ENCODE results near the gene AKR1C3. TPM values are rescaled to one million over a fixed set of nuclear protein-coding genes. Genes with fewer than 3 reads are reported as not detected.
"Not testable (repeated sequence)": the region's sequence is repeated elsewhere in the genome, so short reads cannot be mapped to it uniquely, and the experiment has no call there.

AKR1C3 gene
- total RNA-seq, 1 experiment from 2014 or later = 22.0 TPM

DNA sequence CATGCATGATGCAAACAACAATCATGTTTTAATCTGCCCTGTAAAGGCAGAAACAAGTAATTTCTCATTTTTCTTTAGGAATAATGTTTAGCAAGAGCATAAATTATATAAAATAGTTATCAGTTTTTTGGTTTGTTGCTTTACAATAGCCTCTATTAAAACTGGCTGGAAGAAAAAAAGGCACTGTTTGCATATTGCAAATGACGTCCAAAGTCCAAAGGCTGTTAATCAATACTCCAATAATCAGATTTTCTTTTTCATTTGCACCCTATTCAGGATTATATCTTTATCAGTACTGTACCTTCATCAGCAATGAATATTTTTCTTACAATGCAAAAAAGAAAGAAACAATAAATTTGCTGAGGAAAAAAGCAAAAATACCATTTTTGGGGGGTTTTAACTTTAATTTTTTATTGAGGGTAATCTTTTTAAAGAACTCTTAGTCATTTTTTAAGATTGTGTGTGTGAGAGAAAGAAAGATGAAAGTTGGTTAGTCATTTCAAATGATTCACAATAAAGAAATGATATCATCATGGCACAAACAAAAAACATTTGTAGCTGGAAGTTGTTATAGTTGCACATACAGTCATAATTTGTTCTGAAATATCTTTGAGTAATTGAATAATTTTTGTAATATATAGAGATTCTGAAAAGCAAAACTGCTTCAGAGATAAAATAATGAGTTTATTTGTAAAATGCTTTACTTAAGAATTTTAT lies 46.1 kb upstream of the AKR1C3 start:
- intact Hi-C loops (cut with micrococcal nuclease) = no loop called here
- DNase-seq (ENCODE audit: unreplicated experiment) = no peak
- TF ChIP-seq, protein P1, sequence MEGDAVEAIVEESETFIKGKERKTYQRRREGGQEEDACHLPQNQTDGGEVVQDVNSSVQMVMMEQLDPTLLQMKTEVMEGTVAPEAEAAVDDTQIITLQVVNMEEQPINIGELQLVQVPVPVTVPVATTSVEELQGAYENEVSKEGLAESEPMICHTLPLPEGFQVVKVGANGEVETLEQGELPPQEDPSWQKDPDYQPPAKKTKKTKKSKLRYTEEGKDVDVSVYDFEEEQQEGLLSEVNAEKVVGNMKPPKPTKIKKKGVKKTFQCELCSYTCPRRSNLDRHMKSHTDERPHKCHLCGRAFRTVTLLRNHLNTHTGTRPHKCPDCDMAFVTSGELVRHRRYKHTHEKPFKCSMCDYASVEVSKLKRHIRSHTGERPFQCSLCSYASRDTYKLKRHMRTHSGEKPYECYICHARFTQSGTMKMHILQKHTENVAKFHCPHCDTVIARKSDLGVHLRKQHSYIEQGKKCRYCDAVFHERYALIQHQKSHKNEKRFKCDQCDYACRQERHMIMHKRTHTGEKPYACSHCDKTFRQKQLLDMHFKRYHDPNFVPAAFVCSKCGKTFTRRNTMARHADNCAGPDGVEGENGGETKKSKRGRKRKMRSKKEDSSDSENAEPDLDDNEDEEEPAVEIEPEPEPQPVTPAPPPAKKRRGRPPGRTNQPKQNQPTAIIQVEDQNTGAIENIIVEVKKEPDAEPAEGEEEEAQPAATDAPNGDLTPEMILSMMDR (IDR thresholded peaks at IDR 0.05; ENCODE audit: unreplicated experiment) = no peak
- ChIA-PET POLR2A (interaction anchor here (0.6 to 1.5 kb wide), 8 partner anchors 8 to 123 kb away, joined by 3 read pairs; partner anchors contain the start of gene AKR1C2), CTCF (interaction anchor here (0.6 to 1.6 kb wide), 7 partner anchors 13 to 494 kb away, joined by 3 to 4 read pairs (median 3); no protein-coding TSS in a partner anchor)
- BruUV-seq (replicated peaks) = no TSS peak
- Mint-ChIP-seq H3K27ac (ENCODE audit: low read depth, unreplicated experiment) (no peak overlapping the region), H3K36me3 (ENCODE audit: insufficient read depth, unreplicated experiment) (no peaks in the 10 kb centered on the region), H3K4me3 (ENCODE audit: unreplicated experiment) (no peak overlapping the region), H3K4me1 (ENCODE audit: insufficient read depth, unreplicated experiment) (peaks cover 18% of the 10 kb centered on the region), H3K9me3 (ENCODE audit: unreplicated experiment) (no peaks in the 10 kb centered on the region), H3K27me3 (ENCODE audit: insufficient read depth, unreplicated experiment) (no peaks in the 10 kb centered on the region)

DNA sequence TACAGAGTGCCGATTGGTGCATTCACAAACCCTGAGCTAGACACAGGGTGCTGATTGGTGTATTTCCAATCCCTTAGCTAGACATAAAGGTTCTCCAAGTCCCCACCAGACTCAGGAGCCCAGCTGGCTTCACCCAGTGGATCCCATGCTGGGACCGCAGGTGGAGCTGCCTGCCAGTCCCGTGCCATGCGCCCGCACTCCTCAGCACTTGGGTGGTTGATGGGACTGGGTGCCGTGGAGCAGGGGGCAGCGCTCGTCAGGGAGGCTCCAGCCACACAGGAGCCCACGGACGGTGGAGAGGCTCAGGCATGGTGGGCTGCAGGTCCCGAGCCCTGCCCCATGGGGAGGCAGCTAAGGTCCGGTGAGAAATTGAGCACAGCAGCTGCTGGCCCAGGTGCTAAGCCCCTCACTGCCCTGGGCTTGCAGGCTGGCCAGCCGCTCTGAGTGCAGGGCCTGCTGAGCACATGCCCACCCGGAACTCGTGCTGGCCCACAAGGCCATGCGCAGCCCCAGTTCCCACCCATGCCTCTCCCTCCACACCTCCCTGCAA lies 41.2 kb upstream of the AKR1C3 start:
- H3K27me3 Mint-ChIP-seq (ENCODE audit: insufficient read depth, unreplicated experiment); BruUV-seq (replicated peaks); H3K36me3 Mint-ChIP-seq (ENCODE audit: insufficient read depth, unreplicated experiment); H3K27ac Mint-ChIP-seq (ENCODE audit: low read depth, unreplicated experiment); H3K4me1 Mint-ChIP-seq (ENCODE audit: insufficient read depth, unreplicated experiment); H3K9me3 Mint-ChIP-seq (ENCODE audit: unreplicated experiment); DNase-seq (ENCODE audit: unreplicated experiment); intact Hi-C loops (cut with micrococcal nuclease); H3K4me3 Mint-ChIP-seq (ENCODE audit: unreplicated experiment): not testable (repeated sequence)
- ChIA-PET POLR2A (interaction anchor here (0.9 to 1.6 kb wide), 2 partner anchors 27 to 41 kb away, joined by 3 to 4 read pairs; partner anchors contain the start of gene AKR1C3), CTCF (interaction anchor here (0.6 kb wide), 2 partner anchors 41 to 357 kb away, joined by 3 read pairs; partner anchors contain the start of gene AKR1C3)

DNA sequence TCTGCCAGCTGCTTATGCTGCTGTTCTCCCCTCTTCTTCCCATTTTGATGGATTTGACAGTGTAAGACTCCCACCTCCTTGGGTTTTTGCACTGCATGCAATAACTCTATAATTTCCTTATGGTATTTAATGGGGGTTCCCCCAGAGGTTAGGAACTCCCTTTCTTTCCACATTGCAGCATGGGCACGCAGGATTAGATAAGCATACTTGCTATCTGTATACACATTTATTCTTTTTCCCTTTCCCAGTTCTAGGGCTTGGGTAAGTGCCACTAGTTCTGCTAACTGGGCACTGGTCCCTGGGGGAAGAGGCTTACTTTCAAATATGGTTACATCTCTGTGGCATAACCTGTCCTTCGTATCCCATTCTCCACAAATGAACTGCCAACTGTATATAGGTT lies 39.4 kb upstream of the AKR1C3 start:
- BruUV-seq (replicated peaks); H3K9me3 Mint-ChIP-seq (ENCODE audit: unreplicated experiment); CTCF ChIA-PET; H3K4me3 Mint-ChIP-seq (ENCODE audit: unreplicated experiment); H3K36me3 Mint-ChIP-seq (ENCODE audit: insufficient read depth, unreplicated experiment); POLR2A ChIA-PET; intact Hi-C loops (cut with micrococcal nuclease); H3K27ac Mint-ChIP-seq (ENCODE audit: low read depth, unreplicated experiment); H3K4me1 Mint-ChIP-seq (ENCODE audit: insufficient read depth, unreplicated experiment); H3K27me3 Mint-ChIP-seq (ENCODE audit: insufficient read depth, unreplicated experiment); DNase-seq (ENCODE audit: unreplicated experiment): not testable (repeated sequence)

DNA sequence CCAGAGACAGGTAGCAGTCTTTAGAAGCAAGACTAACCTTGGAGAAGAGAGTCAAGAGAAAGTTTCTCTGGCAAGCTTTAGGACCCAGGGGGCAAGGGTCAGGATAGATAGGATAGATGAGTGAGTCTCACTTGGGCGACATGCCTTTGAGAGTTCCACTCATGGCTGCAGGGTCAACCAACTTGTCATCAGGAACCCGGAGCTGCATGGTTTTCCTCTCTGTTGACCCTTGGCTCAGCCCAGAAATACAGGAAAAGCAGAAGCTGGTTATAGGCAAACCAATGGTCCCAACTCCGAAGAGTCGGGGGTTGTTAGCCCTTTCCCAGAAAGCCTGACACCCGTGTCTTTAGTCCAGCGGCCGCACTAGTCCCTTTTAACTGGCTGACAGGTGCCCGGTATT lies 34.9 kb upstream of the AKR1C3 start:
- CTCF ChIA-PET; BruUV-seq (replicated peaks); H3K4me3 Mint-ChIP-seq (ENCODE audit: unreplicated experiment); intact Hi-C loops (cut with micrococcal nuclease); H3K9me3 Mint-ChIP-seq (ENCODE audit: unreplicated experiment); DNase-seq (ENCODE audit: unreplicated experiment); H3K27me3 Mint-ChIP-seq (ENCODE audit: insufficient read depth, unreplicated experiment); POLR2A ChIA-PET; H3K4me1 Mint-ChIP-seq (ENCODE audit: insufficient read depth, unreplicated experiment); H3K27ac Mint-ChIP-seq (ENCODE audit: low read depth, unreplicated experiment); H3K36me3 Mint-ChIP-seq (ENCODE audit: insufficient read depth, unreplicated experiment): not testable (repeated sequence)

DNA sequence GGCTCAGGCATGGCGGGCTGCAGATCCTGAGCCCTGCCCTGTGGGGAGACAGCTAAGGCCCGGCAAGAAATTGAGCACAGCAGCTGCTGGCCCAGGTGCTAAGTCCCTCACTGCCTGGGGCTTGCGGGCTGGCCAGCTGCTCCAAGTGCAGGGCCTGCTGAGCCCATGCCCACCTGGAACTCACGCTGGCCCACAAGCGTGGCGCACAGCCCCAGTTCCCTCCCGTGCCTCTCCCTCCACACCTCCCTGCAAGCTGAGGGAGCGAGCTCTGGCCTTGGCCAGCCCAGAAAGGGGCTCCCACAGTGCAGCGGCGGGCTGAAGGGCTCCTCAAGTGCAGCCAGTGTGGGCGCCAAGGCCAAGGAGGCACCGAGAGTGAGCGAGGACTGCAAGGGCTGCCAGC lies 33.4 kb upstream of the AKR1C3 start:
- H3K27ac Mint-ChIP-seq (ENCODE audit: low read depth, unreplicated experiment); H3K9me3 Mint-ChIP-seq (ENCODE audit: unreplicated experiment); intact Hi-C loops (cut with micrococcal nuclease); H3K4me1 Mint-ChIP-seq (ENCODE audit: insufficient read depth, unreplicated experiment); BruUV-seq (replicated peaks); CTCF ChIA-PET; H3K27me3 Mint-ChIP-seq (ENCODE audit: insufficient read depth, unreplicated experiment); POLR2A ChIA-PET; H3K4me3 Mint-ChIP-seq (ENCODE audit: unreplicated experiment); H3K36me3 Mint-ChIP-seq (ENCODE audit: insufficient read depth, unreplicated experiment); DNase-seq (ENCODE audit: unreplicated experiment): not testable (repeated sequence)

DNA sequence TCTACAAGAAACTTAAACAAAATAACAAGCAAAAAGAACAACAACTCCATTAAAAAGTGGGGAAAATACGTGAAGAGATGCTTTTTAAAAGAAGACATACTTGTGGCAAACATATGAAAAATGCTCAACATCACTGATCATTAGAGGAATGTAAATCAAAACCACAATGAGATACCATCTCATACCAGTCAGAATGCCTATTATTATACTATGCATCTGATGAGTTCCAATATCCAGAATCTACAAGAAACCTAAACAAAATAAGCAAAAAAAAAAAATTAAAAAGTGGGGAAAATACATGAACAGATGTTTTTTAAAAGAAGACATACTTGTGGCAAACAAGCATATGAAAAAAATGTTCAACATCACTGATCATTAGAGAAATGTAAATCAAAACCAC lies 29.6 kb upstream of the AKR1C3 start:
- no TSS peak for BruUV-seq (replicated peaks)
- POLR2A ChIA-PET = interaction anchor here (1.0 kb wide), 1 partner anchor 18 kb away, joined by 3 read pairs; no protein-coding TSS in a partner anchor
- Mint-ChIP-seq H3K9me3 (ENCODE audit: unreplicated experiment) (no peaks in the 10 kb centered on the region), H3K27ac (ENCODE audit: low read depth, unreplicated experiment) (no peak overlapping the region), H3K36me3 (ENCODE audit: insufficient read depth, unreplicated experiment) (peaks cover 6% of the 10 kb centered on the region), H3K27me3 (ENCODE audit: insufficient read depth, unreplicated experiment) (no peaks in the 10 kb centered on the region), H3K4me3 (ENCODE audit: unreplicated experiment) (no peak overlapping the region), H3K4me1 (ENCODE audit: insufficient read depth, unreplicated experiment) (peaks cover 5% of the 10 kb centered on the region)
- intact Hi-C loops (cut with micrococcal nuclease) = no loop called here
- CTCF ChIA-PET = interaction anchor here (0.7 kb wide), 1 partner anchor 15 kb away, joined by 3 read pairs; no protein-coding TSS in a partner anchor
- TF ChIP-seq, protein P1 (IDR thresholded peaks at IDR 0.05; ENCODE audit: unreplicated experiment) = no peak
- DNase-seq (ENCODE audit: unreplicated experiment) = no peak
